Mesothelial cell of epicardium (in vitro differentiated cells): ENCODE results near the gene CRADD. TPM values are rescaled to one million over a fixed set of nuclear protein-coding genes. Genes with fewer than 3 reads are reported as not detected.

Experiments used
- DNase-seq, 2 experiments: peaks; one replicate each; pipeline ENCODE4 v3.0.0; 2021; ENCODE audit warnings: low spot score in 2 of 2; ENCODE audit not compliant: unreplicated experiment in 2 of 2
- H3K27ac Mint-ChIP-seq: 2 replicates; pipeline ENCODE4 v1.8.0; 2021; ENCODE audit warnings: mixed read lengths
- H3K27me3 Mint-ChIP-seq: 2 replicates; pipeline ENCODE4 v1.8.0; 2021; ENCODE audit warnings: low read depth, mixed read lengths
- H3K36me3 Mint-ChIP-seq: 2 replicates; pipeline ENCODE4 v1.8.0; 2021; ENCODE audit warnings: mixed read lengths
- H3K4me1 Mint-ChIP-seq: 2 replicates; pipeline ENCODE4 v1.8.0; 2021; ENCODE audit warnings: mixed read lengths
- H3K4me3 Mint-ChIP-seq: 2 replicates; pipeline ENCODE4 v1.8.0; 2021; ENCODE audit warnings: mild to moderate bottlenecking, moderate library complexity, mixed read lengths
- H3K9me3 Mint-ChIP-seq: 2 replicates; pipeline ENCODE4 v1.8.0; 2021; ENCODE audit warnings: mixed read lengths
- total RNA-seq: library from RNA; stranded (reverse); gene quantifications from 3 replicates; pipeline ENCODE4 v1.2.1, GENCODE V29; 2021
- TF ChIP-seq, protein P1 (sequence below): fragments of 200-600 bp; sonication (generic); IDR thresholded peaks from one replicate; pipeline ENCODE4 v1.5.0; 2021; ENCODE audit warnings: antibody characterized with exemption; ENCODE audit not compliant: unreplicated experiment

Gene CRADD
- total RNA-seq, 1 donor from 2014 or later = 6.6 TPM

DNA sequence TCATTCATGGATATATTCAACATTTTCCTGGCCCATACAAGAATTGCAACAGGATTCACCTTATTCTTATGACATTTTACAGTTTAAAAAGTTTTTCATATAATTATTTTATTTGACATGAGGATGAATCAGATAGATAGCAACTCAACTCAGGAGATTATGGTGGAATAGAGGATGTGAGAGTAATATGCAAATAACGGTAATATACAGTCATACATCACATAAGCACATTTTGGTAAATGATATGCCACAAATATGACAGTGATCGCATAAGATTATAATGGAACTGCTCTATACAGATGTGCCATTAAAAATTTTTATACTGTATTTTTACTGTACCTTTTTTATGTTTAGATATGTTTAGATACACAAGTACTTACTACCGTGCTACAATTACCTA, 24.1 kb upstream of the CRADD start:
- TF ChIP-seq, protein P1, sequence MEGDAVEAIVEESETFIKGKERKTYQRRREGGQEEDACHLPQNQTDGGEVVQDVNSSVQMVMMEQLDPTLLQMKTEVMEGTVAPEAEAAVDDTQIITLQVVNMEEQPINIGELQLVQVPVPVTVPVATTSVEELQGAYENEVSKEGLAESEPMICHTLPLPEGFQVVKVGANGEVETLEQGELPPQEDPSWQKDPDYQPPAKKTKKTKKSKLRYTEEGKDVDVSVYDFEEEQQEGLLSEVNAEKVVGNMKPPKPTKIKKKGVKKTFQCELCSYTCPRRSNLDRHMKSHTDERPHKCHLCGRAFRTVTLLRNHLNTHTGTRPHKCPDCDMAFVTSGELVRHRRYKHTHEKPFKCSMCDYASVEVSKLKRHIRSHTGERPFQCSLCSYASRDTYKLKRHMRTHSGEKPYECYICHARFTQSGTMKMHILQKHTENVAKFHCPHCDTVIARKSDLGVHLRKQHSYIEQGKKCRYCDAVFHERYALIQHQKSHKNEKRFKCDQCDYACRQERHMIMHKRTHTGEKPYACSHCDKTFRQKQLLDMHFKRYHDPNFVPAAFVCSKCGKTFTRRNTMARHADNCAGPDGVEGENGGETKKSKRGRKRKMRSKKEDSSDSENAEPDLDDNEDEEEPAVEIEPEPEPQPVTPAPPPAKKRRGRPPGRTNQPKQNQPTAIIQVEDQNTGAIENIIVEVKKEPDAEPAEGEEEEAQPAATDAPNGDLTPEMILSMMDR = no peak
- H3K36me3 Mint-ChIP-seq = no peaks in the 10 kb centered on the region
- H3K4me1 Mint-ChIP-seq = no peaks in the 10 kb centered on the region
- H3K4me3 Mint-ChIP-seq = no peak overlapping the region
- no peak for DNase-seq
- no peak overlapping the region for H3K27ac Mint-ChIP-seq
- H3K9me3 Mint-ChIP-seq = no peaks in the 10 kb centered on the region
- H3K27me3 Mint-ChIP-seq = peaks cover 2% of the 10 kb centered on the region

DNA sequence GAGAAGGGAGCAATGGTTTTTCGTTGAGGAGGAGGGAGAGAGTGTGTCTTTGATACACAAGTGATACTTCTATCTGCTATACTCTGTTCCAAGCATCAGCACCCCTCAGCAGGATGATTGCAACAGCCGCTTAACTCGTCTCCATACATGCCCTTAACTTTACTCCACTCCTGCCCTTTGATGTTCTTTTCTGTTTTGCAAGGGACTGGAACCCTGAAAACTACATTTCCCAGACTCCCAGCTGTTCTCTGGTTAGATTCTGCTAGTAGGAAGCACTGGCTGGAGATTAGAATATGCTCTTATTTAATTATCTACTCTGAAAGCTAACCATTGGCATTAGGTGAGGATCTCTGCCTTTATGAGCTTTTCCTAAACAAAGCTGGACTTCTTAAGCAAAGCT, 23.5 kb upstream of the CRADD start:
- DNase-seq = no peak
- peaks cover 2% of the 10 kb centered on the region for H3K27me3 Mint-ChIP-seq
- TF ChIP-seq, protein P1 = no peak
- H3K36me3 Mint-ChIP-seq = no peaks in the 10 kb centered on the region
- H3K4me1 Mint-ChIP-seq = no peaks in the 10 kb centered on the region
- H3K9me3 Mint-ChIP-seq = no peaks in the 10 kb centered on the region
- H3K27ac Mint-ChIP-seq = no peak overlapping the region
- H3K4me3 Mint-ChIP-seq = no peak overlapping the region

DNA sequence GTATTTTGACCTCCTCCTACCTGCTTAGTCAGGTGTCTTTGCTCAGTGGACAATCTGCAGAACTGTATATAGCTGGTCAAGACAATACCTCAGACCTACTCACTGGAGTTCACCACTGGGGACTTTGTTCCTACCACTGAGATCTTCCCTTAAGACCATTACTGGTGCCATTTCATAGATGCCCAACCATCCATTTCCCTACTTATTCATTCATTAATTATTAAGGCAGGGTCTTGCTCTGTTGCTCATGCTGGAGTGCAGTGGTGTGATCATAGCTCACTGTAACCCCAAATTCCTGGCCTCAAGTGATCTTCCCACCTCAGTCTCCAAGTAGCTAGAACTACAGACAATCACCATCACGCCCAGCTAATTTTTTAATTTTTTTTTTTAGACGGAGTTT, 22.8 kb upstream of the CRADD start:
- DNase-seq = no peak
- Mint-ChIP-seq H3K27me3 (peaks cover 2% of the 10 kb centered on the region), H3K4me1 (no peaks in the 10 kb centered on the region), H3K27ac (no peak overlapping the region), H3K36me3 (no peaks in the 10 kb centered on the region), H3K4me3 (no peak overlapping the region), H3K9me3 (no peaks in the 10 kb centered on the region)
- TF ChIP-seq, protein P1 = no peak

DNA sequence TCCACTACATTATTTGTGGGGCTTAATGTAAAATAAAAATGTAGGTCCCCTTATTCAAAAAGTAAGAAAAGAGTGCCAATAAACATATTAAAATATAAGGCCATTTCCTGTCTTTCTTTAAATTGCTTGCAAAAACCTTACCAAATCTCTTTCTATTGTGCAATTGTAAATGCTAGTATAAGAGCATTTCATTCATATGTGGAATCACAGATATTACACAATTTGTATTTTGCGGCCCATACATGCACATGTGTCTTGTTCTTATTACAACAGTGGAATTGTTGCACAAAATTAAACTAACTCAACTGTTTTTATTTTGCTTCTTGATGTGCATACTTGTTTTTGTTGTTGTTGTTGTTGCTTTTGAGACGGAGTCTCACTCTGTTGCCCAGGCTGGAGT, 20.1 kb upstream of the CRADD start:
- TF ChIP-seq, protein P1 = no peak
- Mint-ChIP-seq H3K9me3 (no peaks in the 10 kb centered on the region), H3K27ac (no peak overlapping the region), H3K4me1 (peaks cover 12% of the 10 kb centered on the region), H3K4me3 (no peak overlapping the region), H3K27me3 (peaks cover 2% of the 10 kb centered on the region), H3K36me3 (no peaks in the 10 kb centered on the region)
- DNase-seq = no peak

DNA sequence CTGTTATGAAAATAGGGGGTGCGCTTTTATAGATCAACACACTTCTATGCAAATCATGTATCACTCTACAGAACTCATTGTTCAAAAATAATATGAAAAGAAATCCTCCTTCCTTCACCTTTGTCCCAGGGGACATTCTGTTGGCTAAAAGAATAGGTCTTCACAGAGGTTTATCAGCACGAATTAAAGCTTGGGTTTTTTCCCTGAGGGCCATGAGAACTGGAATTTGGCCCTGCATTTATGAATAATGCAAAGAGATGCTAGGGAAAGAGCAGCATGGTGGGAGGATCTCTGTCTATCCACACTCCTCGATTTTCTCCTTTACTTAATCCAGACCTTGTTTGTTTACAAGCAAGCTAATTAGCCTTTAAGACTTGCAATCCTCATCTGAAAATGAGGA, 16.2 kb upstream of the CRADD start:
- H3K9me3 Mint-ChIP-seq = no peaks in the 10 kb centered on the region
- H3K4me3 Mint-ChIP-seq = no peak overlapping the region
- no peak overlapping the region for H3K27ac Mint-ChIP-seq

More for the DNA sequence above, 16.2 kb upstream of the CRADD start:
- H3K27me3 Mint-ChIP-seq = no peaks in the 10 kb centered on the region
- peaks cover 12% of the 10 kb centered on the region for H3K4me1 Mint-ChIP-seq
- DNase-seq = no peak
- no peaks in the 10 kb centered on the region for H3K36me3 Mint-ChIP-seq
- TF ChIP-seq, protein P1 = no peak
